Measurements from ENCODE around the gene AATF. TPM values are rescaled to one million over a fixed set of nuclear protein-coding genes. Genes with fewer than 3 reads are reported as not detected.

AATF gene
- polyA plus RNA-seq, 1 experiment = 16.7 TPM

DNA sequence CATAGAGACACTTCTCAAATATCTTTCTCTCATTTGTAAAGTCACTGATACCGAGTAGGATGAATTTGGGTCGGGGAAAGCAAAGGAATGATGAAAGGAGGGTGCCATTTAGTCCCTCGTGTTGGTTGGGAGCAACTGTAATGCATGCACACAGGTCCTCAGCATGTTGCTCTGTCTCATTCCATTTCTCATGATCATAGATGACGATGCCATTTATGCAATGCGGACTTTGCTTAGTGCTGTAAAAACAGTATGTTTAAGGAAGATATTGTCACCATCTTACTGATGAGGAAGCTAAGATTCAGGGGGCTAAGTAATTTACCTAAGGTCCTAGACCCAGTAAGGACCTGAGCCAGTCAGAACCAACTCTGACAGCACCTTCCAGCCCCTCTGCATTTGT lies 100.1 kb downstream of the AATF start:
- TF ChIP-seq, protein P1, sequence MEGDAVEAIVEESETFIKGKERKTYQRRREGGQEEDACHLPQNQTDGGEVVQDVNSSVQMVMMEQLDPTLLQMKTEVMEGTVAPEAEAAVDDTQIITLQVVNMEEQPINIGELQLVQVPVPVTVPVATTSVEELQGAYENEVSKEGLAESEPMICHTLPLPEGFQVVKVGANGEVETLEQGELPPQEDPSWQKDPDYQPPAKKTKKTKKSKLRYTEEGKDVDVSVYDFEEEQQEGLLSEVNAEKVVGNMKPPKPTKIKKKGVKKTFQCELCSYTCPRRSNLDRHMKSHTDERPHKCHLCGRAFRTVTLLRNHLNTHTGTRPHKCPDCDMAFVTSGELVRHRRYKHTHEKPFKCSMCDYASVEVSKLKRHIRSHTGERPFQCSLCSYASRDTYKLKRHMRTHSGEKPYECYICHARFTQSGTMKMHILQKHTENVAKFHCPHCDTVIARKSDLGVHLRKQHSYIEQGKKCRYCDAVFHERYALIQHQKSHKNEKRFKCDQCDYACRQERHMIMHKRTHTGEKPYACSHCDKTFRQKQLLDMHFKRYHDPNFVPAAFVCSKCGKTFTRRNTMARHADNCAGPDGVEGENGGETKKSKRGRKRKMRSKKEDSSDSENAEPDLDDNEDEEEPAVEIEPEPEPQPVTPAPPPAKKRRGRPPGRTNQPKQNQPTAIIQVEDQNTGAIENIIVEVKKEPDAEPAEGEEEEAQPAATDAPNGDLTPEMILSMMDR (IDR thresholded peaks at IDR 0.05; ENCODE audit: insufficient read depth, low read depth, low read length) = no peak
- H3K36me3 ChIP-seq (ENCODE audit: control insufficient read depth, insufficient read depth, low read length) = no peaks in the 10 kb centered on the region; the same call in none of the 2 replicates
- no peak overlapping the region for H3K4me3 ChIP-seq (ENCODE audit: low read depth, low read length)
- H3K27me3 ChIP-seq (ENCODE audit: control insufficient read depth, insufficient read depth, low read length) = no peaks in the 10 kb centered on the region
- POLR2A ChIA-PET = no interaction called here
- CTCF ChIA-PET = interaction anchor here (0.7 to 6.1 kb wide), 19 partner anchors 9 to 455 kb away, joined by 3 to 81 read pairs (median 6); partner anchors contain the start of genes AATF and MRM1
- DNase-seq (ENCODE audit: low read depth) = no peak

DNA sequence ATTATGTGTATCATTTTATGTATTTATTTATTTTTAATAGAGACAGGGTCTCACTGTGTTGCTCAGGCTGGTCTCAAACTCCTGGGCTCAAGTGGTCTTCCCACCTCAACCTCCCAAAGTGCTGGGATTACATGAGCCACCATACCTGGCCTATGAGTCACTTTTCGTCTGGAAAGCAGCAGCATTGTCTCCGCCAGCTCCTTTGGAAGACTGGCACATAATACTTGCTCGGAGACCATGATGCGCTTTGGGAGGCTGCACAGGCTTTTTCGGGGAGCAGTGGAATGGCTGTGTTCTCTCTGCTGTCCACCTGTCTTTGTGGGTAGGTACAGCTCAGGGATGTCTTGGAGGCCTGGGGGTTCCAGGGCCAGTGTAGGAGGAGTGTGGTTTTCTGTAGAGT lies 102.2 kb downstream of the AATF start:
- TF ChIP-seq, protein P1 (IDR thresholded peaks at IDR 0.05; ENCODE audit: insufficient read depth, low read depth, low read length) = no peak
- POLR2A ChIA-PET = no interaction called here
- Histone ChIP-seq H3K4me3 (ENCODE audit: low read depth, low read length) (no peak overlapping the region), H3K27me3 (ENCODE audit: control insufficient read depth, insufficient read depth, low read length) (no peaks in the 10 kb centered on the region), H3K36me3 (ENCODE audit: control insufficient read depth, insufficient read depth, low read length) (peaks cover 1% of the 10 kb centered on the region)
- no peak for DNase-seq (ENCODE audit: low read depth)
- CTCF ChIA-PET = interaction anchor here (0.7 to 1.1 kb wide), 2 partner anchors 35 to 46 kb away, joined by 3 to 4 read pairs; no protein-coding TSS in a partner anchor

DNA sequence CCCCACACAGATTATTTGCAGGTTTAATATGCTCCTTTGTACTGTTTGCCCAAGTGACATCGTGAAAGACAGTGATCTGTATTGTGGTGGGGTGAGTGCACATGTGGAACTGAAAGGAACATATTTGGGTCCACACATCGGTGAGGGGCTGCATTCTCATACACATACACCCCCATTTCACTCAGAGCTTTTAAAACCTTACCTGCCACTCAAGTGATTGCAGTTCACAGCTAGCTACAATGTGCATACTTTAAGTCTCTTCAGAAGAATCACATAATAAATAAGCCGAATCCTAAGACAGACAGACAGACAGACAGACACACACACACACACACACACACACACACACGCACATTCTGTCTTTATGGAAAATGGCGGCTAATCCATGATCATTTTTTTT lies 102.6 kb downstream of the AATF start:
- peaks cover 1% of the 10 kb centered on the region for H3K36me3 ChIP-seq (ENCODE audit: control insufficient read depth, insufficient read depth, low read length)
- no peak for DNase-seq (ENCODE audit: low read depth)
- CTCF ChIA-PET = interaction anchor here (0.7 to 1.1 kb wide), 3 partner anchors 9 to 45 kb away, joined by 3 to 4 read pairs (median 3); no protein-coding TSS in a partner anchor
- TF ChIP-seq, protein P1 (IDR thresholded peaks at IDR 0.05; ENCODE audit: insufficient read depth, low read depth, low read length) = no peak
- H3K27me3 ChIP-seq (ENCODE audit: control insufficient read depth, insufficient read depth, low read length) = no peaks in the 10 kb centered on the region
- POLR2A ChIA-PET = interaction anchor here (0.6 kb wide), 1 partner anchor 9 kb away, joined by 4 read pairs; no protein-coding TSS in a partner anchor
- no peak overlapping the region for H3K4me3 ChIP-seq (ENCODE audit: low read depth, low read length)

DNA sequence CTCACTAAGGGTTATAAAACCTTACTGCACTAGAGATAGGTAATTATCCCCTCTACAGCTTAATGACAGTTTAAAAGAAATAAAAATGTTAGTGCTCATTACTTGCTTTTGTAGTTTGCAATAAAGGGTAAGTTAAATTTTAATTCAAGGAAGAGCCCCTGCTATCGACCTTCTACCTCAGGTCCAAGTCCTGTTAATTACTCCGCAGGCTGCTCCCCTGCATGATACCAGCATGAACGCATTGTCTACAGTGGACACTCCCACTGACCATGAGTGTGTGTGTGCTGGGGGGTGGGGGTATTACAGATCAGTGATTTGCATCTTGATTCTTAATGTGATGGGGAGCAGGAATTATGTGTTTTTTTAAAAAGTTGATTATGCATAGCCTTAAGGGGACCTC lies 103.1 kb downstream of the AATF start:
- Histone ChIP-seq H3K4me3 (ENCODE audit: low read depth, low read length) (no peak overlapping the region), H3K36me3 (ENCODE audit: control insufficient read depth, insufficient read depth, low read length) (peaks cover 4% of the 10 kb centered on the region), H3K27me3 (ENCODE audit: control insufficient read depth, insufficient read depth, low read length) (no peaks in the 10 kb centered on the region)
- CTCF ChIA-PET = interaction anchor here (0.8 kb wide), 1 partner anchor 8 kb away, joined by 3 read pairs; no protein-coding TSS in a partner anchor
- TF ChIP-seq, protein P1 (IDR thresholded peaks at IDR 0.05; ENCODE audit: insufficient read depth, low read depth, low read length) = no peak
- POLR2A ChIA-PET = interaction anchor here (0.6 kb wide), 1 partner anchor 9 kb away, joined by 4 read pairs; no protein-coding TSS in a partner anchor
- no peak for DNase-seq (ENCODE audit: low read depth)

DNA sequence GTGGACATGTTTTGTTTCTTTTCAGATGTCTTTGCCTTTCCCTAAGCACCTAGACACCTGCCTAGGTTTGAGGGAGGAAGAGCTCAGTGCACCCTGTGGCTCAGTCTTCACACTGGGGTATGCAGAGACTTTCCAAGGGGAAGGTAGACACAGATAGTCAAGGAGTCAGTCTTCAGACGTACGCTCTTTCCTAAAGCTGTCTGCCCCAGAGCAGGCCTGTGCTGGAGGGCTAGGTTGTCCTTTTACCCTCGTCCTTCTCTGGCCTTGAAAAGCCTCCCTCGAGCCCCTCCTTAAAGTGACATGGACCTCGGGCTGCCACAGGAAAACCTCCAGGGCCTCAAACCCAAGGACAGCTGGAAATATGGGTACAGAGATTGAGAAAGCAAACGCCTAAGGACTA lies 103.7 kb downstream of the AATF start:
- Histone ChIP-seq H3K36me3 (ENCODE audit: control insufficient read depth, insufficient read depth, low read length) (peaks cover 4% of the 10 kb centered on the region), H3K27me3 (ENCODE audit: control insufficient read depth, insufficient read depth, low read length) (no peaks in the 10 kb centered on the region), H3K4me3 (ENCODE audit: low read depth, low read length) (no peak overlapping the region)
- CTCF ChIA-PET = no interaction called here
- DNase-seq (ENCODE audit: low read depth) = no peak
- TF ChIP-seq, protein P1 (IDR thresholded peaks at IDR 0.05; ENCODE audit: insufficient read depth, low read depth, low read length) = no peak
- POLR2A ChIA-PET = interaction anchor here (0.5 kb wide), 1 partner anchor 10 kb away, joined by 8 read pairs; no protein-coding TSS in a partner anchor

All from BJ (cell line).